Measurements from ENCODE around the gene PPIAL4G.
"Not testable (repeated sequence)": the region's sequence is repeated elsewhere in the genome, so short reads cannot be mapped to it uniquely, and the experiment has no call there.

PPIAL4G gene

GRCh38 chr1:148483029-148483428, at the start of gene PPIAL4G:
TSS of gene PPIAL4G (minus strand) at chr1:148483302. CDS start at chr1:148483252, 50 bp downstream.
- DNase-seq, result not testable (repeated sequence)

DNA sequence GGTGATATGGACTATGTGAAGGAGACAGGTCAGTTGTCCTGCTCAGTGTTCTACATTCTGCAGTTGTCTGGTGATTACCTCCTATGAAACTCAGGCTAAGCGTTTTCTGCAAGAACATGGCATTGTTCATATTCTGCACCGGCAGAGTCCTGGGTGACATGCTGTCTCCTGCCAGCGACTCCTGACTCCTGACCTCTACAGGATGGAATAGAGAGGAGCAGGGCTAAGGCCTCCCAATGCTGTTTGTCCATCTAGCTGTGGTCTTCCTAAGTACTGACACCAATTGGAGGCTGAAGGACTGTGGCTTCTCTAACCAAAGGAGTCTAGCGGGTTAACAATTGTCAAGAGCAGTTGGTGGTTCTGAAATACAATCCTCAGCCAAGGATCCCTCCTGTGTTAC, 49.1 kb upstream of the PPIAL4G start:
- not testable (repeated sequence) for DNase-seq

DNA sequence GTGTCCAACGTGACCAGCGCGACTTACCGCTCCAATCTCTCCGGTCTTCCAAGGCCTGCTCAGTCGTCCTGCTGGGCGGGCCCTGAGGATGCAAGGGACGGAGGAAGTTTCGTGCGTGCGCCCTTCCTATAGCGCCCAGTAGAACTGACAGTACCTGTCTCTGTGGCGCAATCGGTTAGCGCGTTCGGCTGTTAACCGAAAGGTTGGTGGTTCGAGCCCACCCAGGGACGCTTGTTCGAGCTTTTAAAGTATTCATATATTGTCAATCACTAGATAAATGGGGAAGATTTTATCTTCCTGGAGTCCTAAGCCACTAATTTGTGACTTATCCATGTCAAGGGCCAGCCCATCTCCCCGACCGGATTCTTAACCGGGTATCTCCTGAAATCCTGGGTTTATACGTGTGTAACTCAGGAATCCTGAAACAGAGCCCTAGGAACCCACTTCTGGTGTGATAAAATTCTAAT, 46.0 kb upstream of the PPIAL4G start:
- peak; percentile 76 for DNase-seq

DNA sequence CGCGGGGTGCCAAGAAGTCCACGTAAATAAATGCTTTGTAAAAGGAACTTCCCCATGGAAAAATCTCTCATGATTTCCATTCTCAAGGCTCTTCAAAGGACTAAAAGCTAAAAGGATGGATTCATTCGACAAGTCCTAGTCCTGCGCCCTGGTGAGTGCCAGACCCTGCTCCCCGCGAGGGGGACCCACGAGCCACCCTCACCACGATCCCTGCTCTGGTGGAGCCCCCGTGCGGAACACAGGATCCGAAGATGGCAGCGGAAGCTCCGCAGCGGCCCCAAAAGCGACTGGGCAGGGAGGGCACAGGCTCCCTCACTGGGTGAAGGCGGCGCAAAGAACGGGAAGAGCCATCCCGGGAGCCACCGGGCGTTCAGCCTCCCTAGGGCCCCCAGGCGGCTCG, 45.5 kb upstream of the PPIAL4G start:
- not testable (repeated sequence) for DNase-seq

DNA sequence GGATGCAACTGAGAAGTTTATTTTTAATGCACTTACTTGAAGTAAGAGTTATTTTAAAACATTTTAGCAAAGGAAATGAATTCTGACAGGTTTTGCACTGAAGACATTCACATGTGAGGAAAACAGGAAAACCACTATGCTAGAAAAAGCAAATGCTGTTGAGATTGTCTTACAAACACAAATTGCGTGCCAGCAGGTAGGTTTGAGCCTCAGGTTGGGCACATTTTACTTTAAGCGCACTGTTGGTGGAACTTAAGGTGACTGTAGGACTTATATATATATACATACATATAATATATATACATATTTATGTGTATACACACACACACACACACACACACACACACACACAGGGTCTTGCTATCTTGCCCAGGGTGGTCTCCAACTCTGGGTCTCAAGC, 43.5 kb upstream of the PPIAL4G start:
- DNase-seq, result not testable (repeated sequence)

DNA sequence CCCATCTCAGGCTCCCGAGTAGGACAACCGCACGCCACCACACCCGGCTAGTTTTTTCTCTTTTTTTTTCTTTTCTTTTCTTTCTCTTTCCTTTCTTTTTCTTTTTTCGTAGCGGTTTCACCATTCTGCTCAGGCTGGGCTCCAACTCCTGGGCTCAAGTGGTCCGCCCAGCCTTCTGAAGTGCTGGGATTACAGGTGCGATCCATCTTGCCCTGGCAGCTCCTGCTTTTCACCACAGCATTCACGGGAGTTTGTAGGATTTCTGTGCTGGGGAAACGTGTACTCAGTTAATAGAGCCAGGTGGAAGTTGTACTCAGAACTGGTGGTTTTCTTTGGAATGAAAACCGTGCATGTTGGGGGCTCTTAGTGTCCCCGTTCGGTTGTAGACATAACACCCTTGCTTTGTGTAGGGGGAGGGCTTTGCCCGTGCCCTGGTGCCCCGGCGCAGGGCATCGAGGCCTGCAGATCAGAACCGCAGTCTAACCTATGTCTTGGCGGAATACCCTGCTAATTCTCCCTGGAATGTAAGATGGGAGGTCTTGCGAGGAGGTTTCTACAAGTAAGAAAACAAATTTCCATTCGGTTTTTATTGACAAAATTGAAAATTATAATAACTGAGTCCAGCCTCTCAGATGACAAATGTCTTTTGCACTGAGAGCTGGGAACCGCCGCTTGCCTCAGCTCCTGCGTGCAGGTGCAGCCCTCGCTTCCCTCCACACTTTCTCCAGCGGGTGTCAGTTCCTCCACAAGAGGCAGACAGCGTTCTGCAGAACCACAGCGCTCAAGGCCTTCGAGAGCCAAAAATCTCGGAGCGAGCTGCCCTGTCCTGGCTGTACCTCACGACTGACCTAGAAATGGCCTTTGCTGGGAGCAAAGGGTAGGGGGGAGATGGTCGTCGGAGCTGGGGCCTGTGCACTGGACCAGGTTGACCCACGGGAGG, 40.4 kb upstream of the PPIAL4G start:
- not testable (repeated sequence) for DNase-seq

DNA sequence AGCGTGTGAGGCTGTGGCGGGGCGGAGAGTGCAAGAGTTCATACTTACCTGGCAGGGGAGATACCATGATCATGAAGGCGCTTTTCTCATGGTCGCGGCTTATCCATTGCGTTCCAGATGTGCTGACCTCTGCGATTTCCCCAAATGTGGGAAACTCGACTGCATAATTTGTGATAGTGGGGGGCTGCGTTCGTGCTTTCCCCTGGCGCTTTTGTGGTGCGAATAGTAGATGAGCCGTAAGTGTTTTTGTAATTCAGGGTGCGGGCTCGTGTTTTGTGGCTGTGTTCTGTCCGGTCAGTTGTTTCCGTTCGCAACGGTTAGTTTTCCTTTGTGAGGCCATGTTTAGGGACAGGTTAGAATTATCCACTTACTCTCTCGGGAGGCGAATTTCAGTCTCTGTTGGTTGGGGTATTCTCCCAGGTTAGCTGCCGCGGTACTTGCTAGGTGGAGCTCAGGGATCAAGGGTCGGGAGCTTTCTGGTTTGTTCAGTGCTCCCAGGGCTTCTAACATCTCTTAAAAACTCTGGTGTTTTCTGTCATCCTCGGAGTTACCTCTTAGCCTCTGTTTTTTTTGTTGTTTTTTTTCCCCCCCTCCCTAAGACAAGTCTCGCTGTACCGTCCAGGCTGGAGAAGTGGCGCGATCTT, 39.6 kb upstream of the PPIAL4G start:
- DNase-seq, result peak; percentile 99

DNA sequence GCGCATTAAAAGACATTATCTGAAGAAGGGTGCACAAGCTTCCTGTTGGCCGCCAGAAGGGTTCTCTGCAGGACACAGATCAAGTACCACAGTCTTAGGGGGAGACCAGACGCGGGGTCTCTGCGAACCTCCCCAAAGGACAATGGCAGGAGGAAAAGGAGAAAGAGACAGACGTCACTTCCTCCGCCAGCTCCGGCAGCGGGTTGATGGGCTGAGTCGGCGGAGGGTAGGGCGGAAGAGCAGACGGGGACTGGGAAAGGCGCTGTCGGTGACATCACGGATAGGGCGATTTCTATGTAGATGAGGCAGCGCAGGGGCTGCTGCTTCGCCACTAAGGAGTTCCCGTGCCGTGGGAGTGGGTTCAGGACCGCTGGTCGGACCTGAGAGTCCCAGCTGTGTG, 39.0 kb upstream of the PPIAL4G start:
- peak; percentile 92 for DNase-seq

DNA sequence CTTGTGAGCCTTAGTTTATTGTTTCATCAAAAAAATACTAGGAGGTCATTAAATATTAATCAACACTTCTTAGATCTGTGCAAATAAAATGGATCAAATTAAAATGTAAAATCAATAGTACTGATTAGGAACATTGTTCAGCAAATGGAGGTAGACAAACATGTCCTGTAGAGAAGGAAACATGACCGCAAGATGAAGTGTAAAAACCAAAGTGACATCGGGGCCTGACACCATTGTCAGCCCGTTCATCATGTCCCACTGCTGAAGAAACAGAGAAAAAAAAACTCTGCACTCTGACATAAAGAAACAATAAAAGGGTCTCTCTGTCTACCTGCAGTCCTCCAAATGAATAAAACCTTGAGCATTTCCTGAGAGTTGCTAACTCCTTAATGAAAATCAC, 31.2 kb upstream of the PPIAL4G start:
- not testable (repeated sequence) for DNase-seq

GRCh38 chr1:148512571-148513184, 29.6 kb upstream of the PPIAL4G start:
- DNase-seq, result peak; percentile 67

DNA sequence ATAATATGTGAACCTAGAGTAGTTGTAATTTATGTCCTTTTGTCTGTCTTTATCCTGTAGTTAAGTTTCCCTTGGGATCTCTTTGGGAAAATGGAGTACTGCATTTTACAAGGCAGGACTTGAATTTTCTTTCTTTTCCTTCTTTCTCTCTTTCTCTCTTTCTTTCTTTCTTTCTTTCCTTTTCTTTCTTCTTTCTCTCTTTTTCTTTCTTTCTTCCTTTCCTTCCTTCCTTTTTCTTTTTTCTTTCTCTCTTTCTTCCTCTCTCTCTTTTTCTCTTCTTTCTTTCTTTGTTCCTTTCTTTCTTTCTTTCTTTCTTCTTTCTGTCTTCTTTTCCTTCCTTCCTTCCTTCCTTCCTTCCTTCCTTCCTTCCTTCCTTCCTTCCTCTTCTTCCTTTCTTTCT, 10.8 kb upstream of the PPIAL4G start:
- DNase-seq, result not testable (repeated sequence)

- not testable (repeated sequence) for DNase-seq
Observed at GRCh38 chr1:148481134-148481533, 2.0 kb downstream of the PPIAL4G start.

GRCh38 chr1:148459694-148460093, 23.4 kb downstream of the PPIAL4G start:
- not testable (repeated sequence) for DNase-seq

- DNase-seq, result not testable (repeated sequence)
Observed at GRCh38 chr1:148458901-148459581, 24.1 kb downstream of the PPIAL4G start.

DNA sequence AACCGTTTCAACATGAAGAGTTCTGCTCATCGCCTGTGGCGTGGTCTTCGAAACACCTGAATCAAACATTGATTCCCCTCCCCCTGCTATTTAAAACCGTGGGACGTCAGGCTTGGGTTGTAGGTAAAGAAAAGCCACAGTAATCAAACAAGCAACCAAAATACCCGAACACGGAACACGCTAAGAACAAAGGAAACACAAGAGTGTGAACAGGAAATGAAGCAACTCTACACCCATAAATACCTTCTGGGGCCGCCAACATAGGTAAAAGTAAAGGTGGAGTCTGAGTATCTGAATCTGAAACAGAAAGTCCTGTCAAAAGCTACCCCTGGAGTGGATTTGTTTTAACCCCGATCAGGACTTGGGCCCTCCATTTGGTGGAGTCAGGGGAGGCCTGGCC, 24.7 kb downstream of the PPIAL4G start:
- not testable (repeated sequence) for DNase-seq

GRCh38 chr1:148452845-148453244, 30.3 kb downstream of the PPIAL4G start:
- DNase-seq, result peak; percentile 52

DNA sequence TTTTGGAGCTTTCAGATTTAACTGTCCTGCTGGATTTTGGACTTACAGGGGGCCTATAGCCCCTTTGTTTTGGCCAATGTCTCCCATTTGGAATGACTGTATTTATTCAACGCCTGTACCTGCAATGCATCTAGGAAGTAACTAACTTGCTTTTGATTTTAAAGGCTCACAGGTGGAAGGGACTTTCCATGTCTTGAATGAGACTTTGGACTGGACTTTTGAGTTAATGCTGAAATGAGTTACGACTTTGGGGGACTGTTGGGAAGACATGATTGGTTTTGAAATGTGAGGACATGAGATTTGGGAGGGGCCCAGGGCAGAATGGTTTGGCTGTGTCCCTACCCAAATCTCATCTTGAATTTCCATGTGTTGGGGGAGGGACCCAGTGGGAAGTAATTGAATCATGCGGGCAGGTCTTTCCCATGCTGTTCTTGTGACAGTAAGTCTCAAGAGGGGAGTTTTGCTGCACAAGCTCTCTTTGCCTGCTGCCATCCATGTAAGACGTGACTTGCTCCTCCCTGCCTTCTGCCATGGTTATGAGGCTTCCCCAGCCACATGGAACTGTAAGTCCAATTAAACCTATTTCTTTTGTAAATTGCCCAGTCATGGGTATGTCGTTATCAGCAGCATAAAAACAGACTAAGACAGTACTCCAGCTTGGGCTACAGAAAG, 43.3 kb downstream of the PPIAL4G start:
- not testable (repeated sequence) for DNase-seq

DNA sequence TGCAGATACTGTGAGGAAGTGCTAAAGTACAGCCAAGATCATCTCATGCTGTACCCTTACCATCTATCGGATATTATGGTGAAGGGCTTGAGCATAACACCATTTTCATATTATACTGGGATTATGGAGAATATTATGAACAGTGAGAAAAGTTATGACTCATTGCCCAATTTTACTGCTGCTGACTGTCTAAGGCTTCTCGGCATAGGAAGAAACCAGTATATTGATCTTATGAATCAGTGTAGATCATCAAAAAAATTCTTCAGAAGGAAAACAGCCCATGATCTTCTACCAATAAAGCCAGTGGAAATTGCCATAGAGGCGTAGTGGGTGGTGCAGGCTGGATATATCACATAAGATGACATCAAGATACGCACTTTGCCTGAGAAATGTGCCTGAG, 47.7 kb downstream of the PPIAL4G start:
- DNase-seq, result peak; percentile 4

DNA sequence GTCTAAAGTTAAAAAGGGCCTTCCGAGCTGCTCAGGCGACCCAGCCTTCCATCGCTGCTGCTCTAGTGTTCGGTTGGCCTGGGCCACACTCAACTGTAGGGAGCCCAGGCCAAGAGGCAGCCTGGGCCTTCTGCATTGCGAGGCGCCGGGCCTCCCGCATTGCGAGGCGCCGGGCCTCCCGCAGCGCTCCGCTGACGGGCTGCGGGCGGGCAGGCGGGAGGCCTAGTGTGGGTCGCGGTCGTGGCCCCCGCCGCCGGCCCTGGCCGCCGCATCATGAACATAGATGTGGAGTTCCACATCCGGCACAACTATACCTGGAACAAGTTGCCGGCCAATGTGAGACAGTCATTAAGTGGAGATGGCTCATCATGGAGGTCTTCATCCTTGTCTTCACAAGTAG, 48.3 kb downstream of the PPIAL4G start:
- no peak for DNase-seq

GRCh38 chr1:148432916-148433317, 50.2 kb downstream of the PPIAL4G start:
- not testable (repeated sequence) for DNase-seq
